ENCODE data around the gene IGSF3.
A peak's percentile ranks its signal among the peaks of the same experiment; 100 is the strongest.

The IGSF3 gene

DNA sequence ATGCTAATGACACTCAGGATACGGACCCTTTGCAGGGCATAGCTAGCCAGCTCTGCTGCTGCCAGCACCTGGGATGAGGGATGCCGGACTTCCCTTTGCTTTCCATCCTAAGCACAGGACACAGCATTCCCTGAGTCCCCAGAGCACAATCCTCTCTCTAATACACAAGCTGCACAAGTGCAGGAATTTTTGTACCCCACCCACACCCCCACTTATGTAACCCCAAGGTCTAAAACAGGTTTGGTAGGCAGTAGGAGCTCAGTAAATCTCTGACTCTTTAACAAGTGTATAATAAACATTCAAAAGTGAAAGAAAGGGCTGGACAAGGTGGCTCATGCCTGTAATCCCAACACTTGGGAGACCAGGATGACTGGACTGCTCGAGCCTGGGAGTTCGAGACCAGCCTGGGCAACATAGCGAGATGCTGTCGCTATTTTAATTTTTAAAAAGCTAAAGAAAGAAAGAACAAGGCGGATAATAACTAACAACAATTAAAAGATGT lies 42.2 kb upstream of the IGSF3 start:
- TF ChIP-seq, protein P1, sequence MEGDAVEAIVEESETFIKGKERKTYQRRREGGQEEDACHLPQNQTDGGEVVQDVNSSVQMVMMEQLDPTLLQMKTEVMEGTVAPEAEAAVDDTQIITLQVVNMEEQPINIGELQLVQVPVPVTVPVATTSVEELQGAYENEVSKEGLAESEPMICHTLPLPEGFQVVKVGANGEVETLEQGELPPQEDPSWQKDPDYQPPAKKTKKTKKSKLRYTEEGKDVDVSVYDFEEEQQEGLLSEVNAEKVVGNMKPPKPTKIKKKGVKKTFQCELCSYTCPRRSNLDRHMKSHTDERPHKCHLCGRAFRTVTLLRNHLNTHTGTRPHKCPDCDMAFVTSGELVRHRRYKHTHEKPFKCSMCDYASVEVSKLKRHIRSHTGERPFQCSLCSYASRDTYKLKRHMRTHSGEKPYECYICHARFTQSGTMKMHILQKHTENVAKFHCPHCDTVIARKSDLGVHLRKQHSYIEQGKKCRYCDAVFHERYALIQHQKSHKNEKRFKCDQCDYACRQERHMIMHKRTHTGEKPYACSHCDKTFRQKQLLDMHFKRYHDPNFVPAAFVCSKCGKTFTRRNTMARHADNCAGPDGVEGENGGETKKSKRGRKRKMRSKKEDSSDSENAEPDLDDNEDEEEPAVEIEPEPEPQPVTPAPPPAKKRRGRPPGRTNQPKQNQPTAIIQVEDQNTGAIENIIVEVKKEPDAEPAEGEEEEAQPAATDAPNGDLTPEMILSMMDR (conservative IDR thresholded peaks at IDR 0.05): no peak
- H3K27ac ChIP-seq: peak overlapping the region; percentile 42; the same call in 1 of the 2 replicates

DNA sequence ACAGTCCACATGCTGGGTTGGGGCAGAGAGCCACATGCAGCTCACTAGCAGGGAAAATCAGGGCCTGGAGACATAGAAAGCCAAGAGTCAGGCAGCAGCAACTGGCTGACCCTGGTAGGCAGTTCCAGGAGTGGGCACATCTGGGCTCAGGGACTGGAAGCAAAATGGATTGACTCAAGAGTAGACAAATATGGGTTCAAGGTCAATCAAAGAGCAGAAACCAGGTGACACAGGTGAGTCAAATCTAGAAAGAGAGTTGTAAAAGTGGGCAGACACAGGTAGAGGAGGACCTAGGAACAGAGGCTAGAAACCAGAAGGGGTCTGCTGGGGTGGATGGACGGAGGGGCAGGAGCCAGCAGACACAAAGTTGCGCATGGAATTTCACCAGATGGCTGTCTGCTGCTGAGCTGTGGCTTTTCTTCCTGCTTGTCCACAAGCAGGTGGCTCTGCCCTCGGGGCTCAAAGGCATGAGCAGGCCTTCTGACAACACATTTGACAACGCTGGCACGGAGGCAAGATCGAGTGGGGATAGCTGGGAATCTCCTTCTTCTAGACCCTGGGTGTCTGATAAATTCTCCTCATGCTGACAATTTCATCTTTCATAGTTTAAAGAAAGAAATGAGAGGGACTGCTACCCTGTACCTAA lies 40.8 kb upstream of the IGSF3 start:
- no peak overlapping the region for H3K27ac ChIP-seq
- TF ChIP-seq, protein P1 (conservative IDR thresholded peaks at IDR 0.05): no peak

DNA sequence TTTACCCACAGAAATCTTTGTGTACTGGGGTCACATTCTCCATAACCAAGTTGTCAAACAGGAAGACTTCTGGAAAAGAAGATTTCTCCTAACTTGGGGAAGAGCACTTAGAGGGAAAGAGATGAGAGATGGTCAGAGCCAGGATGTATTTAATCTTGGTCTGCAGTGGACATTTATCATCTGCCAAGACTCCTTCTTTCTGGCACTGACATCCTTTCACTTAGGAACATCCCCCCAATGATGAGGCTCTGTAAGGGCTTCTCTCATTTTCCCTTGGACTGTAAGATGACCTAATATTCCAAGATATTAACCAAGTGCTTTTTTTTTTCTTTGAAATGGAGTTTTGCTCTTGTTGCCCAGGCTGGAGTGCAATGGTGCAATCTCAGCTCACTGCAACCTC lies 39.3 kb upstream of the IGSF3 start:
- TF ChIP-seq, protein P1 (conservative IDR thresholded peaks at IDR 0.05): no peak
- peak overlapping the region; percentile 36; the same call in 1 of the 2 replicates for H3K27ac ChIP-seq

DNA sequence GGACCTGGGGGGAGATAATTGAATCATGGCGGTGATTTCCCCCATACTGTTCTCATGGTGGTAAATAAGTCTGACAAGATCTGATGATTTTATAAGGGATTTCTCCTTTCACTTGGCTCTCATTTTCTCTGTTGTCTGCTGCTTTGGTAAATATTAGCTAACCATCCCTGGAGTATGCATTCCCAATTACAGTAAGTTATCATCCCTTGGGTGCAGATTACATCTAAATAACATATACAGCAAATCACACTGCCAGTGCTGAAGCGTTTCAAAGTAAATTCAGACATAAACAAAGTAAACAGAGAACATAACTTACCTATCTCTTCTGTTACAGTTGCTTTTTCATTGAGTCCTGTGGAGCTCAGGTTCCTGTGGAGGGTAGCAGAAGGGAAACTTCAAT lies 38.6 kb upstream of the IGSF3 start:
- peak overlapping the region; percentile 36; the same call in 1 of the 2 replicates for H3K27ac ChIP-seq
- TF ChIP-seq, protein P1 (conservative IDR thresholded peaks at IDR 0.05): no peak

DNA sequence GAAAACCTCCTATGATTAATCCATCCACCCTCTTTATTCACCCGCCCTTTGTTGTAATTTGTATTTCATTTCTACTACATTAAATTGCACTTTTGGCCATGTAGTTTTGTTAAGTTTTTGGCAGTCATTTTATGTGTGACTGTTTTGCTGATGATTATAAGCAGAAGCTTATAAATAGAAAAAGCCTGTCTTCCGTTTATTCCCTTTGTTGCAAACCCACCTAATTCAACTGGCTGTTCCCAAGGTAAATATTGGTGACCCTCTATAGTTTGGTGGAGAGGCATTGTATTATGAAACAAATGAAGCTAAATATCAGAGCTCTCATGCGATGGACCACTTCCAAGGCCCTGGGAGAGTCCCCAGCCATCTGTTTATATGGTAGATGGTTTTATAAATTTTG lies 36.7 kb upstream of the IGSF3 start:
- H3K27ac ChIP-seq: no peak overlapping the region
- TF ChIP-seq, protein P1 (conservative IDR thresholded peaks at IDR 0.05): no peak

DNA sequence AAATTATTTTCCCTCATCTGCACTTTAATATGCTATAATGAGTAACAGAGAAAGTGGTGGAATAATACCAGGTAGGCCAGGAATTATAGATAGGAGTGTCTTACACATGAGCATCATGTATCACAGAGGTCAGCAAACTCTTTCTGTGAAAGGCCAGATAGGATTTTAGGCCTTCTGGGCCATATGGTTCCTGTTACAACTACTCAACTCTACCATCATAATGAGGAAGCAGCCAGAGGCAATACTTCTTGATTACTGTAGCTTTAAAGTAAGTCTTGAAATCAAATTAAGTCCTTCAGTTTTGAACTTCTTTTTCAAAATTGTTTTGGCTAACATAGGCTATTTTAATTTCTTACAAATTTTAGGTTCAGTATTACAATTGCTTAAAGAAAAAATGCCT lies 32.1 kb upstream of the IGSF3 start:
- H3K27ac ChIP-seq: no peak overlapping the region
- TF ChIP-seq, protein P1 (conservative IDR thresholded peaks at IDR 0.05): no peak

DNA sequence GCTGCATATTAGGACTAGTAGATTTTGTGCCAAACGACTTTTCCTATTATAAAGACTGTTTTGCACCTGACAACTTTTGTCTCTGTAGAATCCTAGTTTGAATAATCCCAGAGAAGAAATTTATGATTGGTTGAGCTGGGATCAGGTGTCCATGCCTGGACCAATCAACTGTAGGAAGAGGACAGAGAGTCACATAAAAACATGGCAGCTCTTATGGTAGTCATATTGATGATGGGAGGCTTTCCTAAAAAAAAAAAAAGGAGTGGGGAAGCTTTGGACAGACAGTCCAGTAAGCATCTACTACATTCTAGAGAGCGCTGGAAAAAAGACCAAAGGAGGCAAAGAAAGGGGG lies 30.7 kb upstream of the IGSF3 start:
- H3K27ac ChIP-seq: no peak overlapping the region
- TF ChIP-seq, protein P1 (conservative IDR thresholded peaks at IDR 0.05): no peak
